Occipital lobe (tissue), 2 donors: Measurements from ENCODE around the gene DSCAM. TPM values are rescaled to one million over a fixed set of nuclear protein-coding genes. Genes with fewer than 3 reads are reported as not detected.

ENCODE experiments used
- DNase-seq: peaks from one replicate; lab custom pipeline; 2025; lab: John Stamatoyannopoulos, UW
- total RNA-seq: library from RNA; depleted of rRNA; stranded (reverse); fragments of >200 nt; gene quantifications from one replicate; pipeline ENCODE4 v1.2.3, GENCODE V29; 2014

Gene DSCAM
- total RNA-seq, 1 donor from 2014 or later: 13.3 TPM

DNA sequence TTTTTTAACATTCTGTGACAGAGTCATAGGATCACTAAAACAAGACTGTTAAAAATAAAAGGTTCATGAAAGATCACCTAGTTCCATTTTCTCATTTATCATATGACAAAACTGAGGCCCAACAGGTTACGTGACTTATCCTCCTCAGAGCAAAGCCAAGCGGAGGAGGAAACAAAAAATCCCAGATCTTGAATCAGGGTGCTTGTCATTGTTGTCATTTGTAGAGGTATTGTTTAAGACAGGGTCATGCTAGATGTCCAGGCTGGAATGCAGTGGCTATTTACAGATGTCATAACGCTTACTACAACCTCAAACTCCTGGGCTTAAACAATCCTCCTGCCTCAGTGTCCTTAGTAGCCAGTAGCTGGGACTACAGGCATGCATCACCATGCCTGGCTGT is 293.2 kb downstream of the DSCAM start:
- no peak for DNase-seq

GRCh38 chr21:40547906-40548513 is 298.9 kb downstream of the DSCAM start:
- DNase-seq: no peak

- no peak for DNase-seq
Observed at GRCh38 chr21:40546647-40547046, 300.3 kb downstream of the DSCAM start.

- DNase-seq: no peak
Observed at GRCh38 chr21:40540216-40540615, 306.7 kb downstream of the DSCAM start.

- no peak for DNase-seq
Observed at GRCh38 chr21:40534886-40535285, 312.1 kb downstream of the DSCAM start.

DNA sequence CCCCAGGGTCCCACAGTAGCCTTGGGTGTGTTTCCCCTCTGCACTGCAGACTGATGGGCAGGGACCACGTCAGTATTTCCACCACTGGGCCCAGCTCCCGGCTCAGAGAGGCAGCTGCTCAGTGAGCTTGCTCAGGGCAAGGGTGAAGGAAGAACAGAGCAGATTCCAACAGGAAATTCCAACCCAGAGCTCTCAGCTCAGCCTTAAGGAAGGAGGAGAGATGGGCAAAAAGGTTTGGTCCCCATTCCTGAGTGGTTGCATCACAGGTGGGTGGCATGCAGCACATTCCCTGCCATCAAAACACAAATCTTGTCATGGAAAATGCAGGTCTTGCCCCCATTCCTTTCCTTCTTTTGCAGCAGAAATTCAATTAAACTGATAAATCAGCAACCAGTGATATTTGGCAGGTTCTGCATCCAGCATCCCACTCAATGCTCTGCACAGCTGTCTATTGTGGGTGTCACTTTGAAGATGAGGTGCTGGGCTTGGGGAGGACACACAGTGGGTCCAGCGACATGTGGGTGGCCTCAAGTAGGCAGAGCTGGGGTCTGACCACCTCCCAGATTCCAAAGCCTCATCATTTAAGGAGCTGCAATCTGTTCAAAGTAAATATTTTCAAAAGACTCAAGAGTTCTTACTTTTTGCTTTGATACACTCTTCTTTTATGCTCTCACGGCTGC is 315.4 kb downstream of the DSCAM start:
- no peak for DNase-seq

DNA sequence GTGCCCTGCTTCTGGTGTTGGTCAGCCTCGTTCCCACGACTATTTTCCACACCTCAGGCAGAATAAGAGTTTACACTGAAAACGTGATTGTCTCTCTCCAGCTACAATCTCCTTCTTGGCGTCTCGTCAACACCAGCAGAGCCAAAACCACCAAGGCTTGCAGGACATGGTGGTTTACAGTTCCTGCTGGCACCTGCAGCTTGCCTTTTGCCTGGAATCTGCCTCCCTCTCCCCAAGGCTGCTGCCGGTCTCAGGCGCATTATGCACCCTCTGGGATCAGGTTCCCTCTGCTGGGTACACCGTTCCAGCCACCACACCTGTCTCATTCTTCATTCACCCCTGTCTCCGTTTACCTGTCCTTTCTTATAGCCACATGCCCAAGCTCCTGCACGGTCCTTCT is 315.9 kb downstream of the DSCAM start:
- no peak for DNase-seq

DNA sequence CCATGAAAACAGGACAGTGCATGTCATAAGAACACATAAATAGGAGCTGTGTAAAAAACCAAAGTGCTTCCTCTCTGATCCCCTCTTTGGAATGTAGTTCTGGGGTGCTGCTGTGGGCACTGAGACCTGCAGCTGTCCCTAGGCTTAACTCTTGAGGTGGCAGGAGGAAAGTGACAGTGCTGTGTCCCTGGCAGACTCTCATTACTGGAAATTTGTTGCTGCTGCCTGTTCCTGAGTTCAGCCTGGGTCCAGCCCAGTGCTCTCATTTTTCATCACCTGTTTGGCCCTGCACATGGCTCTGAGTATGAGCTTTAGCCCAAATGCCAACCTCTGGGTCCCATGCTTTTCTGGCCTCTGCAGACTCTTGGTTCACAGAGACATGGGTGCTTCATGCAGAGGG is 329.3 kb downstream of the DSCAM start:
- DNase-seq: no peak

DNA sequence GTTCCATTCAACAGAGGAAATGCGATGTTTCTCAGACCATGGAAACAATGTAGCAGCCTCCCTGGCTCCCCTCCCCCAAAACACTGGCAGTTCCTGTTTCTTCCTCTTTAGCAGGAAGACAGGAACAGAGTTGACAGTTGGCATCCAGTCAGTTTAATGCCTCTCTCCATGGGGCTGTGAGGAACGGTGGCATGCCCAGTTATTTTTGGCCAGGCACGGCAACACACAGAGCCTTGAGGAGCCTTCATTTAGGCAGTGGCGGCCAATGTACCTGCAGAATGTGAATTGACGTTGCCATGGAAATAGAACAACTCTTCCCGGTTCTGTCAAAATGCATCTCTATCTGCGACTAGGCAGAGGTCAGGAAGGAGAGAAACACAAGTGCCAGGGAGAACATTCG is 330.6 kb downstream of the DSCAM start:
- no peak for DNase-seq

- DNase-seq: no peak
Observed at GRCh38 chr21:40512590-40512989, 334.4 kb downstream of the DSCAM start.

GRCh38 chr21:40507978-40508377 is 339.0 kb downstream of the DSCAM start:
- DNase-seq: no peak

GRCh38 chr21:40505681-40506080 is 341.3 kb downstream of the DSCAM start:
- no peak for DNase-seq

DNA sequence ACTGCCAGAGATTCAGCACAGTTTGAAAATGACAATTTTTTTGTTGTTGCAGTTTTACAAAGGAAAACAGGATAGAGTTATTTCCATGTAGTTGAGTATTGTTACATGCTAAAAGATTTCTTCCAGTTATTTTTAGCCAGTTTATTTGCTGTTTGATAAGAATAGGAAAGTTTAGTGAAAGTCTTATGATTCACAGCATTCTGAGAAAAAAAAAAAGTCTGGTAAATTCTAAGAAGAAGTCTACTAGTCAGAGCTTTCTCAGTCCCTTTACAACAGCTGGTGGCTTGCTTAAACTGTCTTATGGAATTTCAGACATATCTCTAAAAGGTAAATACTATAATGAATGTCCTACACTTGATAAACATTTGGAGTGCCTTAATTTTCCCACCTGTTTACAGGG is 341.7 kb downstream of the DSCAM start:
- no peak for DNase-seq

GRCh38 chr21:40504825-40505224 is 342.1 kb downstream of the DSCAM start:
- DNase-seq: no peak

DNA sequence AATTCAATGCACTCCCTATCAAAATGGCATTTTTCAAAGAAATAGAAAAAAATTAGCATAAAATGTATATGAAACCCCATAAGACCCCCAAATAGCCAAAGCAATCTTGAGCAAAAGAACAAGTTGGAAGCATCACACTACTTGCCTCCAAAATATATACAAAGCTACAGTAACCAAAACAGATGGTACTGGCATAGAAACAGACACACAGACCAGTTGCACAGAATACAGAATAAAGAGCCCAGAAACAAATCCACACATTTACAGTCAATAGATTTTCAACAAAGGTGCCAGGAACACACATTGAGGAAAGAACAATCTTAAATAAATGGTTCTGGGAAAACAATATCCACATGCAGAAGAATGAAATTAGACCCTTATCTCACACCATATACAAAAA is 350.8 kb downstream of the DSCAM start:
- no peak for DNase-seq

GRCh38 chr21:40490408-40490807 is 356.6 kb downstream of the DSCAM start:
- no peak for DNase-seq

DNA sequence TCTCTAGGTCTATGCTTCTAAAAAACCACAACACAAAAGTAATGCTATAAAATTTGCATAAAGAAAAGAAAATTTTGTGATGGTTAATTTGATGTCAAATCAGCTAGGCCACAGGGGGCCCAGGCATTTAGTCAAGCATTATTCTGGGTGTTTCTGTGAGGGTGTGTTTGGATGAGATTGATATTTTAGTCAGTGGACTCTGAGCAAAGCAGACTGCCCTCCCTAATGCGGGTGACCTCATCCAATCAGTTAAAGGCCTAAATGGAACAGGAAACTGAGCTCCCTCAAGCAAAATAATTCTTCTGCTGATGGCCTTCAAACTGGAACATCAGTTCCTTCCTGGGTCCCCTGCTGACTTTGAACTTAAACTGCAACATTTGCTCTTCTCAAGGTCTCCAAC is 358.0 kb downstream of the DSCAM start:
- no peak for DNase-seq

DNA sequence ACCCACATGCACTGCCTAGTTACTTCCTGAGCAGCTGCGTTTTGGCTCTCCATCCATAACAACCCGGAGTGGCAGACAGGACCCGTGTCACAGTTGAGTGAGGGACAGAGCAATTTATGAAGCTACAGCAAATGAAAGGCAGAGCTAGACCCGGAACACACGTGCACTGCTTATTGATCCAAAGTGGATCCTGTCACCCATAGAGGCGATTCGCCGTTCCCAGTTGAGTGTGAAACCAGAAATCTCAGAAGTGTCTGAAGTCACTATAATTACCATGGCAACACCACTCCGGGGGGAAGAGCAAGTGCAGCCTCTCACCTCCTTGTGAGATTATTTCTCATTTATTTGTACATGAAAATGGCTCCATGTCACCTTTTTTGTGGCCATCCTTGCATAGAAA is 365.2 kb downstream of the DSCAM start:
- no peak for DNase-seq

DNA sequence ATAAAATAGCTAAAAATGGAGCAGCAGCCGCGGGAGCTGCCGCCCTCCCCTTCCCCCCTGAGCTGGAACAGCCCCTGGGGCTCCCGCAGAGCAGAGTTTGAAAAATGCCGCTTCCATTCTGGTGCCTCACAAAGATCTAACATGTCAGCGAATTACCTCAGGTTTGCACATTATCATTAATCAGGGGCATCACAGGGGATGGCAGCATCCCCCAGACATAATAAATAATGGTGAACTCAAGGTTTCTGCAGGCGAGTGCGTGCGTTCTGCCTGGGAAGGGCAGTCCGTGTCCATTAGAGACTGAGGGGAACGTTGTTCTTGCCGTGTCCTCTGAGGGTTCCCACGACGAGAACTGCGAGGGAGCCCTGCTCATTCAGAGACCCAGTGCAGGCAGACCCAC is 372.4 kb downstream of the DSCAM start:
- no peak for DNase-seq

DNA sequence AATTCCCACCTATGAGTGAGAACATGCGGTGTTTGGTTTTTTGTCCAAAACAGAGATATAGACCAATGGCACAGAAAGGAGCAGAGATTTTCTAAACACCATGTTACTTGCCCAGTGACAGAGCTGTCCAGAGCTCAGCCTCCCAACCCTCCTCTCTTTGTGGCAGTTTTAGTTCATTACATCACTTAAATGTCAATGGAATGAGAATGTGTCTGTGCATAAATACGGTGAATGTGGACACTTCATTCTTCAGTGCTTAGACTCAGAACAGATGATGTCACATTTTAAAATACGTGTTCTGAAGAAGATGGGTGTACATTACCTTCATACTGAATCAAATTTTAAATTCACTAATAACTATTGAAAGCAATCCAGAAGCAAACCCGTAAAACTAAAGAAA is 374.9 kb downstream of the DSCAM start:
- DNase-seq: no peak

DNA sequence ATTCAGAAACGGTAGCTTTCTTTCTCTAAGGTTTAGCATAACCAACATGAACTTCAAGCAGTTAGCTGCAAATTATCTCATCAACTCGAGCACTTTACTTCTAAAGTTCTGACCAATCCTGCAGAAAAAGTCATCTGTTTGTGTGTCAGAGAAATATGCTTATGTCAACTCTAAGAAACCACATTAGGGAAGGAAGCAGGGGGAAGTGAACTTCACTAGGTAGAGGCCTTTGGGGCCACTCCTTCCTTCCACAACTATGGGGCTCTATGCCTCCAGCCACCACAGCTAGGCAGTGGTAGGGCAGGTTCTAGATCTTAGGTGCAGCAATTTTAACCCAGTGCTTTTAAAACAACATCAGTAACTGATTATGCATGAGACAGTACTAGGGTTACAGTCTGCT is 375.9 kb downstream of the DSCAM start:
- DNase-seq: no peak

DNA sequence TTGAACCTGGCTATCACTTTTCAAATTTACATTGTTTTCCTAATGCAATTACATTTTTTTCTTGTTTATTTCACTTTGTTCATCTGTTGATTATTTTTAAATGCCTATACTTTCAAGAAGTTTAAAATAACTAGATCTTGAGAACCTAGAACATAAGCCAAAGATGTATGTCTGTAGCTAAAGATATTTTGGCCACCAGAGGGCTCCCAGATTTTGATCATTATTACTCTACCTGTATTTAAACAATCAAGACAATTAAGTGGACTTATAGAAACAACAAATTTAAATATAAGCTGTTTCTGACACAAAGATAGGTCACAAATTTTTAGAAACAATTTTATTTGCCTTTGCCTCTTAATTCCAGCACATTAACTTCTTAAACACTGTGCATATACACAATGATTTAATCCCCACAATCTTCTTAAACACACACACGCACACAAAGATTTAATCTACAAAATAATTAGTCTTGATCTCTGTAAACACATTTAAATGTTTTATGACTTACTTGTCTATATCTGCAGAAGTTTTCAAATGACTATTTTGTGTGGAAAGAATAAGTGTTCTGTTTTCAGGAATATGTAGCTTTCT is 380.0 kb downstream of the DSCAM start:
- no peak for DNase-seq

DNA sequence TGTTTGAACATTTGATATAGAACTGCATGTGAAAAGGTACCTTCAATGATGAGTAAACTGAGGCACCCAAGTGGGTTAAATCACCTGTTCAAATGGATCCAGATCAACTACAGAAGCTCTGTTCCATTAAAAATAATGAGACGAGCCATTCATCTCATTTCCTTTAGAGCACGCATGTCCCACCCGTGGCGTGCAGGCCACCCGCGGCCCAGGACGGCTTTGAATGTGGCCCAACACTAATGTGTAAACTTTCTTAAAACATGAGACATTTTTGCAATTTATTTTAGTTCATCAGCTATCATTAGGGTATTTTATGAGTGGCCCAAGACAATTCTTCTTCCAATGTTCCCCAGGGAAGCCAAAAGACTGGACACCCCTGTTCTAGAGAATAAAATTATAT is 381.6 kb downstream of the DSCAM start:
- no peak for DNase-seq
